Right ventricle myocardium superior (tissue), 1 donor: ENCODE measurements around the gene MAD2L2. TPM values are rescaled to one million over a fixed set of nuclear protein-coding genes. Genes with fewer than 3 reads are reported as not detected.

Experiments used
- ATAC-seq: fragments of 200-7000 bp; cut with Tn5 transposase; one replicate; pipeline ENCODE4 v1.9.1; 2020; ENCODE audit warnings: mild to moderate bottlenecking; ENCODE audit not compliant: poor library complexity
- DNase-seq: peaks from one replicate; pipeline ENCODE4 v3.0.0-alpha.2; 2020
- intact Hi-C: fragments of 100-400 bp; cut with DNase I; formaldehyde crosslinking; loops from one replicate; pipeline ENCODE4 v1.11.2; 2022
- total RNA-seq: library from RNA; stranded (reverse); fragmentation: NEBNext Ultra II Directional; extraction: Animal tissue kit (Norgen Biotek cat#: 25700); gene quantifications from one replicate; pipeline ENCODE4 v1.2.1, GENCODE V29; 2021
- donor health status: DM: no; HTN: yes; CAD: no; lungs with severe emphysema.

MAD2L2 gene
- total RNA-seq, 1 donor from 2014 or later: 15.8 TPM

- intact Hi-C loops: no loop called here
- peak; percentile 93 for ATAC-seq
- peak; percentile 82 for DNase-seq
Measured at GRCh38 chr1:11707621-11708276, 26.8 kb upstream of the MAD2L2 start.

- ATAC-seq: no peak
- intact Hi-C loops: no loop called here
- no peak for DNase-seq
Measured at GRCh38 chr1:11706292-11706691, 25.3 kb upstream of the MAD2L2 start.

GRCh38 chr1:11705596-11705995 is 24.6 kb upstream of the MAD2L2 start:
- no peak for DNase-seq
- intact Hi-C loops: no loop called here

GRCh38 chr1:11704691-11705475 is 23.9 kb upstream of the MAD2L2 start:
- intact Hi-C loops: no loop called here
- no peak for DNase-seq
- no peak for ATAC-seq

More at GRCh38 chr1:11705596-11705995, 24.6 kb upstream of the MAD2L2 start:
- no peak for ATAC-seq

- no peak for ATAC-seq
- intact Hi-C loops: no loop called here
- DNase-seq: no peak
Measured at GRCh38 chr1:11704194-11704529, 23.2 kb upstream of the MAD2L2 start.

GRCh38 chr1:11703357-11704193 is 22.6 kb upstream of the MAD2L2 start:
- intact Hi-C loops: no loop called here
- no peak for DNase-seq

GRCh38 chr1:11701981-11702803 is 21.2 kb upstream of the MAD2L2 start:
- no peak for ATAC-seq

More at GRCh38 chr1:11703357-11704193, 22.6 kb upstream of the MAD2L2 start:
- no peak for ATAC-seq

GRCh38 chr1:11701551-11701961 is 20.6 kb upstream of the MAD2L2 start:
- intact Hi-C loops: no loop called here
- ATAC-seq (peak; percentile 36), DNase-seq (no peak)

More at GRCh38 chr1:11701981-11702803, 21.2 kb upstream of the MAD2L2 start:
- no peak for DNase-seq
- intact Hi-C loops: no loop called here

GRCh38 chr1:11700601-11701467 is 19.9 kb upstream of the MAD2L2 start:
- DNase-seq (no peak), ATAC-seq (no peak)
- intact Hi-C loops: no loop called here

GRCh38 chr1:11697893-11698210 is 16.9 kb upstream of the MAD2L2 start:
- ATAC-seq (no peak), DNase-seq (no peak)
- intact Hi-C loops: no loop called here

- ATAC-seq (no peak), DNase-seq (no peak)
- intact Hi-C loops: no loop called here
Measured at GRCh38 chr1:11697188-11697892, 16.4 kb upstream of the MAD2L2 start.

GRCh38 chr1:11695861-11696260 is 14.9 kb upstream of the MAD2L2 start:
- ATAC-seq (no peak), DNase-seq (no peak)
- intact Hi-C loops: no loop called here

GRCh38 chr1:11693917-11694316 is 13.0 kb upstream of the MAD2L2 start:
- ATAC-seq (no peak), DNase-seq (no peak)
- intact Hi-C loops: no loop called here

GRCh38 chr1:11693024-11693590 is 12.2 kb upstream of the MAD2L2 start:
- no peak for DNase-seq
- peak; percentile 29 for ATAC-seq
- intact Hi-C loops: no loop called here

GRCh38 chr1:11691928-11692711 is 11.2 kb upstream of the MAD2L2 start:
- ATAC-seq: no peak
- DNase-seq: no peak
- intact Hi-C loops: no loop called here

- DNase-seq (no peak), ATAC-seq (no peak)
- intact Hi-C loops: no loop called here
Measured at GRCh38 chr1:11691302-11691914, 10.5 kb upstream of the MAD2L2 start, which contains the start of gene DRAXIN. DRAXIN (plus strand) TSS chr1:11691710; CDS start chr1:11706259, 14,549 bp downstream.
